GM19395 (cell line): Measurements from ENCODE around the gene NEDD4L.
"Not testable (repeated sequence)": the region's sequence is repeated elsewhere in the genome, so short reads cannot be mapped to it uniquely, and the experiment has no call there.

ENCODE experiments used
- ATAC-seq: cut with Tn5 transposase; IDR thresholded peaks from one replicate; pipeline ENCODE4 v1.9.1; 2021; ENCODE audit warnings: mild to moderate bottlenecking, moderate library complexity; ENCODE audit not compliant: unreplicated experiment

NEDD4L gene

GRCh38 chr18:58362027-58362575, 318.1 kb downstream of the NEDD4L start:
- ATAC-seq: no peak

GRCh38 chr18:58362829-58363271, 318.8 kb downstream of the NEDD4L start:
- ATAC-seq: no peak

GRCh38 chr18:58363767-58364540, 319.9 kb downstream of the NEDD4L start:
- no peak for ATAC-seq

GRCh38 chr18:58364876-58365528, 321.0 kb downstream of the NEDD4L start:
- ATAC-seq: no peak

- ATAC-seq: no peak
Observed at GRCh38 chr18:58367425-58368140, 323.6 kb downstream of the NEDD4L start.

GRCh38 chr18:58369616-58370015, 325.6 kb downstream of the NEDD4L start:
- no peak for ATAC-seq

GRCh38 chr18:58370038-58370580, 326.1 kb downstream of the NEDD4L start:
- ATAC-seq: no peak

- ATAC-seq: no peak
Observed at GRCh38 chr18:58370612-58371011, 326.6 kb downstream of the NEDD4L start.

GRCh38 chr18:58373481-58373880, 329.5 kb downstream of the NEDD4L start:
- ATAC-seq: no peak

- ATAC-seq: no peak
Observed at GRCh38 chr18:58375051-58375450, 331.0 kb downstream of the NEDD4L start.

- no peak for ATAC-seq
Observed at GRCh38 chr18:58378411-58379379, 334.7 kb downstream of the NEDD4L start.

- no peak for ATAC-seq
Observed at GRCh38 chr18:58379443-58379842, 335.4 kb downstream of the NEDD4L start.

GRCh38 chr18:58380113-58380512, 336.1 kb downstream of the NEDD4L start:
- not testable (repeated sequence) for ATAC-seq

- ATAC-seq: no peak
Observed at GRCh38 chr18:58381676-58382411, 337.8 kb downstream of the NEDD4L start.

GRCh38 chr18:58382446-58382845, 338.4 kb downstream of the NEDD4L start:
- ATAC-seq: no peak

- no peak for ATAC-seq
Observed at GRCh38 chr18:58385472-58385871, 341.4 kb downstream of the NEDD4L start.

- ATAC-seq: no peak
Observed at GRCh38 chr18:58386780-58387179, 342.8 kb downstream of the NEDD4L start.

GRCh38 chr18:58387716-58388115, 343.7 kb downstream of the NEDD4L start:
- no peak for ATAC-seq

GRCh38 chr18:58388736-58389135, 344.7 kb downstream of the NEDD4L start:
- no peak for ATAC-seq
